Measurements from ENCODE around the gene AMIGO3.
"Not testable (repeated sequence)": the region's sequence is repeated elsewhere in the genome, so short reads cannot be mapped to it uniquely, and the experiment has no call there.

The AMIGO3 gene

DNA sequence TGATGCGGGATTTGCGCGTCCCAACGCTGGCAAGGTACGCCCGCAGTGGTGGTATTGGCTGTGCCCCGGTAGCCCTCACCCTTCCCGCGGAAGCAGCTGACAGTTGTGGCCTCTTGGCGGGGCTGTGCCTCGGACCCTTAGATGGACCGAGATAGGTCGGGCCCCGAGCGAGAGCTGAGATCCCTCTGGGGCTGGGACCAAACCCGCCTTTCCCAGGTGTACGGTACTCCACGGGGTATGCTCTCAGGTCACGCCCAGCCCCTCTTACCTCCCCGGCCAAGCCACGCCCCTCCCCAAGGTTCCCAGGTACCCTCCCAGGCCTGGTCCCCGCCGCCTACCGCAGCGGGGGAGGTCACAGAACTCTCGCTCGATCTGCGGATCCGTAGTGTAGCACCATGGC is 33.1 kb downstream of the AMIGO3 start:
- DNase-seq: peak; percentile 21

GRCh38 chr3:49685846-49686245 is 33.6 kb downstream of the AMIGO3 start:
- DNase-seq: not testable (repeated sequence)

DNA sequence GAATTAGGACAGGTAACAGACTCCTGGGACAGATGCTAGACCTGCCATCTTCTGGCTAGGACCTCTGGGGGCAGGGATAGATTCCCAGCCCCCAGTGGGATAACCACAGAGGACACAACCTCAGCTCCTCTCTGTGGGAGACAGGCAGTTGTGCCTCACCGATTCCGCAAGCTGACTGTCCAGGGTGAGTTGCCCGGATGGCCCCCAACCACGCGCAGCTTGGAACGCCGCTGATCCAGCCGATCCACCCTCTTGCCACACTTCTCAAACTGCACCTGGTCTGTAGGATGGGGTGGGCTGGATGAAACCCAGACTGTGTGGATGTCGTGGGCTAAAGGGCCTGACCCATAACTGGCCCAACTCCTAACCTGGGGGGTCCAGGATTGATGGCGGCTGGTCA is 34.4 kb downstream of the AMIGO3 start:
- DNase-seq: not testable (repeated sequence)

DNA sequence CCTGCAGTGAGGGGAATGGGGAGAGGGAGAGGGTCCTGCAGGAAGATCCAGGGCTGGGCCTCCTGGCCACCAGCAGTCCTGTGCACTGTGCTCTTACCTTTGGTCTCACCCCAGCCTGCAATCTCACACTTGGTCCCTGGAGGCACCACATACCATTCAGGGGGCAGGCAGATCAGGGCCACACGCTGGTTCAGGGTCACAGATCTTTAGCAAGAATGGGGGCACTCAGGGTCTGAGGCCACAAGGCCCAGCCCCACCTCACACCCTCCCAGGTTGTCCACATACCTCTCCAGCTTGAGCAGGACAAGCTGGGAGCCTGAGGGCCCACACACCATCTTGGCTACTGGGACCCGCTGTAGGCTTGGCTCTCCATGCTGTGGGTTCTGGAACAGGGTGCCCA is 35.0 kb downstream of the AMIGO3 start:
- DNase-seq: not testable (repeated sequence)

DNA sequence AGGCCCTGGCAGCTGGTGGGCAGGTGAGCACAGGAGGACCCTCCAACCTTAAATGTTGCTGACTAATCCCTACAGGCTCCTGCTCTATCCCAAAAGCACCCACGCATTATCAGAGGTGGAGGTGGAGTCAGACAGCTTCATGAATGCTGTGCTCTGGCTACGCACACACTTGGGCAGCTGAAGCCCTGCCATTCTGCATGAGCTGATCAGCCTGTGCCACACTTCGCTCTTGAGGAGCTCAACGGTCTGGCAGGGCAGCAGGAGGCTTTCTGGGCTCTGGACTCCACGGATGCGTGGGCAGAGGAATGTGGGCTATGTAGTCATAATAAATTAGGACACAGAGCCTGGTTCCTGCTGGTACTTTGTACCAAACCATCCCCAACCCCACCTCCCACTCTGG is 36.3 kb downstream of the AMIGO3 start:
- no peak for DNase-seq

DNA sequence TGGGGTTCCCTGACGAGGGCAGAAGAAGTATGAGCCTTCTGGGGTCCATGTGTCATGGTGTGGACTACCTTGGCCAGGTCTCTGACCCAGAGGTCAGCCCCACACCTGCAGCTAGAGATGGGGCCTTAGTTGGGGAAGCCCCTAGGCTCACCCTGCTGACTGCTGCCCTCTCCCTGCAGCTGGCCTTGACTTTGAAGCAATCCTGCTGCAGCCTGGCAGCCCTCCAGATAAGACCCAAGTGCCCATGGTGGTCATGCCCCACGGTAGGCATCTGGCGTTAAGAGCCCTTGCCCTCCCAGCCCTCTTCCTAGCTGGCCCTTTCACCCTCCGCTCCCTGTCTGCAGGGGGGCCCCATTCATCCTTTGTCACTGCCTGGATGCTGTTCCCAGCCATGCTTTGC is 37.9 kb downstream of the AMIGO3 start:
- no peak for DNase-seq

DNA sequence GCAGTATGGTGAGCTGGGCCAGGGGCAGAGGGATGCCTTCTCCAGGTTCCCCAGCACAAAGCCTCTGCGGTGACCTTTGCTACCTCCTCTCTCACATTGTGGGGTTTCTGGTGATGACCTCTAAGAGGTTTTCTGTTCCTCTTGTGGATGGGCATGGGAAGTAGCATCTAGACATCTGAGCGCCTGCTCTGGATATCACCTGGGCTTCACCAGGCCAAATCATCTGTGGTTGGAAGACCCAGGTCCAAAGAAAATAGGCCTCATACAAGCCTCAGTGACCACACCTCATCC is 38.3 kb downstream of the AMIGO3 start:
- no peak for DNase-seq

GRCh38 chr3:49680493-49681231 is 38.8 kb downstream of the AMIGO3 start:
- DNase-seq: no peak

DNA sequence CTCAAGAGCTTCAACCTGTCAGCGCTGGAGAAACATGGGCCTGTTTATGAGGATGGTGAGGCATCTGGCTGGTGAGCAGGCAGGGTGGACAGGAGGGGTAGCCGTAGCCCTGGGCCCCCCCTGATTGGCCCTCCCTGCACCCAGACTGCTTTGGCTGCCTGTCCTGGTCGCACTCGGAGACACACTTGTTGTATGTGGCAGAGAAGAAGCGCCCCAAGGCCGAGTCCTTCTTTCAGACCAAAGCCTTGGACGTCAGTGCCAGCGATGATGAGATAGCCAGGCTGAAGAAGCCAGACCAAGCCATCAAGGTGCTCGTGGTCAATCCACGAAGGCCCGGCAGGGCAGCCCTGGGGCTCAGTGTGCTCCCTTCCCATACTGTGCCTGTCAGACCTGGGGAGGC is 43.6 kb downstream of the AMIGO3 start:
- no peak for DNase-seq

- DNase-seq: peak; percentile 16
Measured at GRCh38 chr3:49674497-49674983, 44.9 kb downstream of the AMIGO3 start.

- DNase-seq: peak; percentile 99
Measured at GRCh38 chr3:49673715-49674496, 45.6 kb downstream of the AMIGO3 start, which contains the start of gene APEH. Gene APEH (plus strand): TSS chr3:49674351. CDS start chr3:49674402, 51 bp downstream.

DNA sequence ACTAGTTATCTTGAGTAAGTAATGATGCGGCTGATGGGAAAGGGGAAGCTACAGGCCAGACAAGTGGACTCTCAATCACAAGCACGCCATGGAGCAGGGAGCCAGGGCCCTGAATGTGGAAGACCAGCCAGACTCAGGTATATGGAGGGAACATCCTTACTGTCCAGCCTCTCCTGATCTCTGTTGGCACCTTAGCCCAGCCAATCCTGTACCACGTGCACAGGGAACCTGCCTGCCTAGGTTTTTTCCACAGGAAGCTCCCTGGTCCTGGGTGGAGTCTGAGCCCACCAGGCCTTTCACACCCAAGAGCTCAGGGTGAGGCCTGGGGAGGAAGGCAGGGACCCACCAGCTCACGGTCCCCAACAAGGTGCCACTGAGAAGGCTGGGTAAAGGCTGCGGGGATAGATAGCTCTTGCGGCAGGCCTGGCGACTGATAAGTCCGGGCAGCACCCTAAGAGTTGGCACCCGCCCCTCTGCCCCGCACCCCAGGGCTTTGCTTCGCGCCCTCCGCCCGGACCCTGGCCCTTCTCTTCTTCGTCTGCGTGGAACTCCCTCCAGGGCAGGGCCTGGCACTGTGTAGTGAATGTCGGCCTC is 46.3 kb downstream of the AMIGO3 start:
- peak; percentile 42 for DNase-seq

GRCh38 chr3:49671291-49672288 is 47.9 kb downstream of the AMIGO3 start:
- peak; percentile 79 for DNase-seq

DNA sequence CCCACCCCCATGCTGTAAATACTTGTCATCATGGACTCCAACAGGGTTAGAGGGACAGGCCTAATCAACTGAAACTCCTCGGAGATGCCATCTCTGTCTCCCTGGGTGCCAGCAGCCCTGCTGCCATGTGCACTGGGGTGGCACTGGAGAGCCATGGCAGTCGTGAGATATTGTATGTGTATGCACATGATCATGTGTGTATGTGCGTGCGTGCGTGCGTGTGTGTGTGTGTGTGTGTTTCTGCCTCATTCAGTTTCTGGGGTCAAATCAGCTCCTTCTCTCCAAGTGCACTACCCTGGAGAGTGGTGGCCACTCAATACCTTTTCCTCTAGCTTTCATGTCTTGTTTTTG is 48.6 kb downstream of the AMIGO3 start:
- no peak for DNase-seq

- no peak for DNase-seq
Measured at GRCh38 chr3:49669352-49669751, 50.1 kb downstream of the AMIGO3 start.

DNA sequence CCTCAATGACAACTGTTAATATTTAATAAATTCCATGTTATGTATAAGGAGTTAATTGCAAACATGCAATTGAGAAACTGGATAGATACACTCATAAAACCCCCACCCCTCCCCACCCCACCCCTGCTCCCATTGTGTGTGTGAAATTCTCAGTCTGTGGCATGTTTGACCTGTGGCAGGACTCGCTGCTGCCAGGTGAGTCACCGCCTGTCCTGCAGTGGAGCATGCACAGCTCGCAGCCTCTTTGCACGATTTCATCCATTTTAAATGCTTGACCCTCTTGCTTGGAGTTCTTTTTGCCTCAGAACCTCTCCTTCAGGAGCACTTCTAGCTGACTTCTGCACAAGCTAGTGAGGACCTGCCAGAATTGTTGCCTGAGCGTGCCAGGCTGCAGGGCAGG is 50.6 kb downstream of the AMIGO3 start:
- DNase-seq: no peak

GRCh38 chr3:49668414-49668797 is 51.1 kb downstream of the AMIGO3 start:
- DNase-seq: no peak

GRCh38 chr3:49667701-49668413 is 51.6 kb downstream of the AMIGO3 start:
- DNase-seq: no peak
